HEK293T (cell line): ENCODE results near the gene TMPRSS9.

Experiments used
- CTCF ChIA-PET: fragments of 350-600 bp; formaldehyde crosslinking; extraction: SDS; loops from one replicate; lab custom pipeline; 2021; ENCODE audit warnings: antibody characterized with exemption, inconsistent platforms; lab: Yijun Ruan, JAX
- POLR2A ChIA-PET: fragments of 350-600 bp; formaldehyde crosslinking; extraction: SDS; loops from one replicate; lab custom pipeline; 2020; ENCODE audit warnings: antibody characterized with exemption, inconsistent platforms; lab: Yijun Ruan, JAX
- DNase-seq: peaks from one replicate; pipeline ENCODE4 v3.0.0; 2012; ENCODE audit warnings: mixed read lengths; ENCODE audit errors: extremely low spot score
- ARNT ChIP-seq: fragments of 450-650 bp; IDR thresholded peaks from 2 replicates; pipeline ENCODE4 v1.6.1; 2017; ENCODE audit warnings: mild to moderate bottlenecking
- BHLHE40 ChIP-seq: fragments of 450-650 bp; IDR thresholded peaks from 2 replicates; pipeline ENCODE4 v1.6.1; 2016; ENCODE audit warnings: mild to moderate bottlenecking, moderate library complexity, borderline replicate concordance
- CTBP1 ChIP-seq: fragments of 450-650 bp; IDR thresholded peaks from 2 replicates; pipeline ENCODE4 v1.6.1; 2016; ENCODE audit warnings: borderline replicate concordance
- ELF4 ChIP-seq: fragments of 450-650 bp; IDR thresholded peaks from 2 replicates; pipeline ENCODE4 v1.6.1; 2017; ENCODE audit warnings: antibody characterized with exemption
- FOXA1 ChIP-seq: fragments of 450-650 bp; IDR thresholded peaks from 2 replicates; pipeline ENCODE4 v1.6.1; 2016; ENCODE audit warnings: mild to moderate bottlenecking
- FOXK2 ChIP-seq: fragments of 450-650 bp; IDR thresholded peaks from 2 replicates; pipeline ENCODE4 v1.6.1; 2016; ENCODE audit warnings: mild to moderate bottlenecking
- FOXM1 ChIP-seq: fragments of 450-650 bp; IDR thresholded peaks from 2 replicates; pipeline ENCODE4 v1.6.1; 2017; ENCODE audit warnings: mild to moderate bottlenecking, borderline replicate concordance
- HDGF ChIP-seq: fragments of 450-650 bp; IDR thresholded peaks from 2 replicates; pipeline ENCODE4 v1.6.1; 2017; ENCODE audit warnings: antibody characterized with exemption, borderline replicate concordance
- L3MBTL2 ChIP-seq: fragments of 450-650 bp; conservative IDR thresholded peaks from 2 replicates; pipeline ENCODE4 v1.6.1; 2016; ENCODE audit warnings: mild to moderate bottlenecking
- LEF1 ChIP-seq: fragments of 450-650 bp; IDR thresholded peaks from 2 replicates; pipeline ENCODE4 v1.6.1; 2017; ENCODE audit warnings: mild to moderate bottlenecking, borderline replicate concordance
- NFRKB ChIP-seq: fragments of 450-650 bp; IDR thresholded peaks from 2 replicates; pipeline ENCODE4 v1.6.1; 2016; ENCODE audit warnings: mild to moderate bottlenecking, moderate library complexity
- PKNOX1 ChIP-seq: fragments of 450-650 bp; IDR thresholded peaks from 2 replicates; pipeline ENCODE4 v1.6.1; 2016
- SP1 ChIP-seq: fragments of 450-650 bp; IDR thresholded peaks from 2 replicates; pipeline ENCODE4 v1.6.1; 2017
- SUZ12 ChIP-seq: fragments of 450-650 bp; IDR thresholded peaks from 2 replicates; pipeline ENCODE4 v1.6.1; 2016; ENCODE audit warnings: mild to moderate bottlenecking
- TARDBP ChIP-seq: fragments of 450-650 bp; IDR thresholded peaks from 2 replicates; pipeline ENCODE4 v1.6.1; 2016
- ZNF384 ChIP-seq: fragments of 450-650 bp; IDR thresholded peaks from 2 replicates; pipeline ENCODE4 v1.6.1; 2016

TMPRSS9 gene

DNA sequence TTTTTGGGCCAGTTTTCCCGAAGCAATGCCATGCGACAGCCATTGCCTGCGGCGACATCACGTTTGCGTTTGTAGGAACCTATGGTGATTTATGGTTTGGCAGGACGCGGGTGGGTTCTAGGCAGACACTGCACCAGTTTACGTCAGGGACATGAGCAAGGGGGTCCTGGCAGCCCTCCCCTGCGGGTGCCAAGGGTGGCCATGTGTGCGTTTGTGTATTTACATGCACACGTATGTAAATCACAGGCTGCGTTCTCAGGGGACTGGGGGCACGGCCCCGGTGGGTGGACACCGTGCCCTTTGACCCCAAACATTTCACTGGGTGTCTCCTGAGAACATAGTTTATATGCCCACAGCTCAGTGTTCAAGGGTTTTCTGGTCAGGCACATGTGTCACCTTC lies 9.4 kb upstream of the TMPRSS9 start:
- no peak for DNase-seq
- ChIA-PET POLR2A (no interaction called here), CTCF (no interaction called here)
- TF ChIP-seq LEF1, result no peak
- TF ChIP-seq L3MBTL2, result no peak
- no peak for TF ChIP-seq SP1
- TF ChIP-seq FOXA1, result no peak
- no peak for TF ChIP-seq TARDBP
- TF ChIP-seq ELF4, result no peak

- no peak for DNase-seq
- ChIA-PET POLR2A (no interaction called here), CTCF (no interaction called here)
- no peak for TF ChIP-seq ARNT
- no peak for TF ChIP-seq SP1
- no peak for TF ChIP-seq HDGF
These were observed 8.5 kb upstream of the TMPRSS9 start for GRCh38 chr19:2351591-2351990.

- CTCF ChIA-PET, result no interaction called here
- no peak for DNase-seq
- TF ChIP-seq LEF1, result no peak
- no peak for TF ChIP-seq TARDBP
- TF ChIP-seq HDGF, result no peak
- TF ChIP-seq ZNF384, result no peak
- no peak for TF ChIP-seq PKNOX1
- no peak for TF ChIP-seq SUZ12
- TF ChIP-seq ELF4, result no peak
- TF ChIP-seq NFRKB, result no peak
- TF ChIP-seq FOXM1, result no peak
- no peak for TF ChIP-seq L3MBTL2
- no peak for TF ChIP-seq BHLHE40
- no peak for TF ChIP-seq FOXA1
- POLR2A ChIA-PET, result no interaction called here
These were observed 7.9 kb upstream of the TMPRSS9 start for GRCh38 chr19:2352121-2352520.

DNA sequence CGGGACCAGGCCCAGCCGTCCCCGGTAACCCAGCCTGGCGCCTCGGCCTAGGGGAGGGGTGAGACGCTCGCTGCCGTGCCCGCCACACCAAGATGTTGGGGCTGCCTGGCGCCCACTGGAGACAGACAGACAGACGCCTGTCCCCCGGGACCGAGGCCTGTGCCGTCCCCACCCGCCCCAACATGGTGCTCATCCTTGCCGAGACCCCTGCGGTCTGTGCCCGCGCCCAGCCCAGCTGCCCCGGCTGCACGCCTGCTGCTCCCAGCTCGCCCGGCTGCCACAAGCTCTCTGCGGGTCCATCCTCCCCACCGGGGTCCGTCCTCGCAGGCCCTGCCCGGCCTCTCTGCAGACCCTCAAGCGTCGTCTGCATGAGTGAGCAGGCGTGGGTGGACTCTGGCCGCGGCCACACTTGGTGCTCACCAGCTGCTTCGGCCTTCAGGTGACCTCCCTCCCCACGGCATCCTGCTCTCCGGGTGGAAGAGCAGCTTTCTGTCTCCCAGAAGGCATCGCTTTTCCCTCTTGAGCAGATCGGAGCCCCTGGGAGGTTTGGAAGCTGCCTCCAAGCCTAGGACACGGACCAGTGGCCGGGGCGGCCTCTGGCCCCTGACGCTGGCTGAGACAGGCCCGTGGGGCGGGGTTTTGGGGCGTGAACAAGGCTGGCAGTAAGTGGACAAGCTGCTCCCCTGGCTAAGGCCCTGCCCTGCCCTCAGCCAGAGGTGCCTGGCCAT lies 6.7 kb upstream of the TMPRSS9 start:
- CTCF ChIA-PET, result no interaction called here
- POLR2A ChIA-PET, result no interaction called here
- TF ChIP-seq PKNOX1, result no peak
- TF ChIP-seq NFRKB, result no peak
- TF ChIP-seq SUZ12, result no peak
- TF ChIP-seq L3MBTL2, result no peak
- TF ChIP-seq BHLHE40, result no peak
- TF ChIP-seq LEF1, result no peak
- TF ChIP-seq ZNF384, result no peak
- no peak for TF ChIP-seq ELF4
- no peak for TF ChIP-seq FOXA1
- TF ChIP-seq SP1, result no peak
- TF ChIP-seq ARNT, result no peak
- no peak for DNase-seq

DNA sequence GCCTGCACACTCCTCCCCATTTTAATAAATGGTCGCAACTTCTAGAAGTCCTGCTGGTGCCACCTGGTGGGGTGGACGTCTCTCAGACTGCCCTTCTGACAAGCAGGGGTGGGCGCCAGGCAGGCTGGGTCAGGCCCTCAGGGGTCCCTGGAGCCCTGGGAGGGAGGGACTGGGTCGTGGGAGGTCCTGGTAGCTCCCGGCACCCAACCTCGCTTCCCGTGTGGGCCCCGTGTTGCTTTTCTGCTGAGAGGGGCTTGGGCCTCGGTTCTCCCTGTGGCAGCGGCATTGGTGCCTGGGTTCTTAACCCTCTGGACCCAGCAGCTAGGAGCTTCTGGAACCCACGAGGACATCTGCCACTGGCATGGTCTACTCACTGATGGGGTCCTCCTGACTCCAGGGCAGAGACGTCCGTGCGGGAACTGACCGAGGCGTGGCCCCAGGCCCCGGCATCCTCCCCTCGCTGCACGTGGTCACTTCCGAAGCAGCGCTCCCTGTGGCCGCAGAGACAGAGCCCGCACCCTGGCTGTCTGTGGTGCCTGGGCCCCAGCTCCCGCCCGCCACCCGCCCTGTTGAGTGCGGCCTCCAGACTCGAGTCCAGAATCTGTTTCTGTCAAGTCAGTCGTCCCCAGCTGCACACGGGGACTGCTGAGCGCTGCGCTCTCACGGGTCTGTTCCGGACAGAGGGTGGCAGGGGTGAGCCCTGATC lies 6.0 kb upstream of the TMPRSS9 start:
- no peak for DNase-seq
- ChIA-PET CTCF (no interaction called here), POLR2A (interaction anchor here (1.6 kb wide), 1 partner anchor 26 kb away, joined by 6 read pairs; the partner anchor contains the start of genes LSM7 and SPPL2B)
- TF ChIP-seq L3MBTL2, result no peak
- no peak for TF ChIP-seq TARDBP
- TF ChIP-seq HDGF, result no peak

DNA sequence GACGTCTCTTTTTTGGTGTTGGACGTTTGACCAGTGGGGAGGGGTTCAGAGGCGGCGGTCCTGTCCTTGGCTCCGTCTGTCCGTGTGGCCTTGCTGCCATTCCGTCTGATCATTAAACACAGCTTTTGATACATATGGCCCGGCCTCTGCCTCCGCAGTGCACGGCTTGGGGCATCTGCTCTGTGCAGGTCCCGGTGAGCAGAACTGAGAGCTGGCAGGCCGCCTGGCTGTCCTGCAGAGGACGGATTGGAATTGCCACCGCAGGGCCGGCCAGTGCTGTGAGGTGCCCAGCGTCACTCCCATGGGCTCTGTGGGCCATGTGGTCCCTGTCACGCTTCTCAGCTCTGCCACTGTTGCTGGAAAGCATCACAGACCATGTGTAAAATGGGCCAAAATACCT lies 5.4 kb upstream of the TMPRSS9 start:
- DNase-seq, result no peak
- CTCF ChIA-PET, result no interaction called here
- TF ChIP-seq NFRKB, result no peak
- no peak for TF ChIP-seq FOXK2
- TF ChIP-seq ZNF384, result no peak
- no peak for TF ChIP-seq TARDBP
- TF ChIP-seq SUZ12, result no peak
- no peak for TF ChIP-seq FOXM1
- no peak for TF ChIP-seq ELF4
- TF ChIP-seq SP1, result no peak
- TF ChIP-seq FOXA1, result no peak
- TF ChIP-seq CTBP1, result no peak
- TF ChIP-seq LEF1, result no peak
- POLR2A ChIA-PET, result interaction anchor here (1.6 kb wide), 1 partner anchor 27 kb away, joined by 6 read pairs; the partner anchor contains the start of genes LSM7 and SPPL2B

DNA sequence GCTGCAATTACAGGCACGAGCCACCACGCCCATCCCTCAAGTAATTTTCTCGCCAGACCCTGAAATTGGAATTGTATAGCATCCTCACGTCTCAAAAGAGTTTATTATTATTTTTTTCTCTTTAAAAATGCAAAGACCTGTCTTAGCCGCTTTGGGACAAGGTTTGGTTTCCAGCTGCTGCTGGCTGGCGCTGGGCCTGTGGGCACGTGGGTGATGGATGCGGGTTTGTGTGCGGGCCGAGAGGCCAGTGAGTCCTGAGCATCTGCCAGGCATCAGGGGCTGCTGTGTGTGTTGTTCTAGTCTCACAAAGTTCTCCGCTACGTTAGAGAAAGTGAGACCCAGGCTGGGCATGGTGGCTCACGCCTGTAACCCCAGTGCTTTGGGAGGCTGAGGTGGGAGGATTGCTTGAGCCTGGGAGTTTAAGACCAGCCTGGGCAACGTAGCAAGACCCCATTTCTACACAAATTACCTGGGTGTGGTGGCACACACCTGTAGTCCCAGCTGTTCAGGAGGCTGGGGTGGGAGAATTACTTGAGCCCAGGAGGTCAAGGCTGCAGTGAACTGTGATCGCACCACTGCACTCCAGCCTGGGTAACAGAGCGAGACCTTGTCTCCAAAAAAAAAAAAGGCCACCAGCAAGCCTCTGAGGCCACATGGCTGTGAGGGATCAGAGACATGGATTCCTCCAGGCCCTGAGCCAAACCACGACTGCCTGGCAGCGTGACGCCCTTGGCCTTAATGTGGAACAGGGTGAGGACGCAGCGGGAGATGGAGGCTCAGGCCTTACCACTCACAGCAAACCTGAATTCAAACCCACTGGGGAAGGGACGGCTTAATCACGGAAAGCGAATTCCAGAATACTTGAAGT lies 4.7 kb upstream of the TMPRSS9 start:
- POLR2A ChIA-PET, result interaction anchor here (1.6 kb wide), 1 partner anchor 27 kb away, joined by 6 read pairs; the partner anchor contains the start of genes LSM7 and SPPL2B
- TF ChIP-seq L3MBTL2, result no peak
- no peak for TF ChIP-seq LEF1
- TF ChIP-seq SUZ12, result no peak
- CTCF ChIA-PET, result no interaction called here
- DNase-seq, result no peak
